GM18507 (cell line): ENCODE data around the gene TNFRSF19.
"Not testable (repeated sequence)": the region's sequence is repeated elsewhere in the genome, so short reads cannot be mapped to it uniquely, and the experiment has no call there.

Experiments used
- DNase-seq: peaks from one replicate; pipeline ENCODE4 v3.0.0; 2011; ENCODE audit warnings: low read depth; ENCODE audit not compliant: insufficient read length; ENCODE audit errors: extremely low spot score
- FAIRE-seq: peaks from 2 replicates; lab custom pipeline; 2011; peaks lifted over from hg19 to GRCh38; lab: Jason Lieb, UNC

Gene TNFRSF19

GRCh38 chr13:23672616-23673015 lies 102.4 kb downstream of the TNFRSF19 start:
- DNase-seq = no peak
- no peak for FAIRE-seq

- FAIRE-seq = no peak
- DNase-seq = no peak
Observed at GRCh38 chr13:23673354-23673753, 103.1 kb downstream of the TNFRSF19 start.

- DNase-seq = no peak
- FAIRE-seq = no peak
Observed at GRCh38 chr13:23673867-23674605, 103.8 kb downstream of the TNFRSF19 start.

- FAIRE-seq (peak; percentile 33), DNase-seq (no peak)
Observed at GRCh38 chr13:23674795-23675640, 104.8 kb downstream of the TNFRSF19 start.

- not testable (repeated sequence) for FAIRE-seq
Observed at GRCh38 chr13:23677679-23678288, 107.6 kb downstream of the TNFRSF19 start.

GRCh38 chr13:23678795-23679194 lies 108.6 kb downstream of the TNFRSF19 start:
- FAIRE-seq (no peak), DNase-seq (no peak)

More at GRCh38 chr13:23677679-23678288, 107.6 kb downstream of the TNFRSF19 start:
- not testable (repeated sequence) for DNase-seq

GRCh38 chr13:23679220-23679619 lies 109.0 kb downstream of the TNFRSF19 start:
- peak; percentile 42 for FAIRE-seq
- no peak for DNase-seq

- no peak for FAIRE-seq
- no peak for DNase-seq
Observed at GRCh38 chr13:23680845-23681669, 110.8 kb downstream of the TNFRSF19 start.

- FAIRE-seq (no peak), DNase-seq (no peak)
Observed at GRCh38 chr13:23683084-23683483, 112.9 kb downstream of the TNFRSF19 start.

- DNase-seq (no peak), FAIRE-seq (no peak)
Observed at GRCh38 chr13:23684647-23685046, 114.4 kb downstream of the TNFRSF19 start.

GRCh38 chr13:23685416-23685815 lies 115.2 kb downstream of the TNFRSF19 start:
- FAIRE-seq (no peak), DNase-seq (no peak)

- FAIRE-seq (no peak), DNase-seq (no peak)
Observed at GRCh38 chr13:23686948-23687347, 116.7 kb downstream of the TNFRSF19 start.

- DNase-seq (no peak), FAIRE-seq (no peak)
Observed at GRCh38 chr13:23687614-23688013, 117.4 kb downstream of the TNFRSF19 start.

- no peak for FAIRE-seq
Observed at GRCh38 chr13:23688336-23688735, 118.1 kb downstream of the TNFRSF19 start.

GRCh38 chr13:23690668-23691067 lies 120.5 kb downstream of the TNFRSF19 start:
- DNase-seq (no peak), FAIRE-seq (no peak)

More at GRCh38 chr13:23688336-23688735, 118.1 kb downstream of the TNFRSF19 start:
- no peak for DNase-seq

GRCh38 chr13:23692816-23693215 lies 122.6 kb downstream of the TNFRSF19 start:
- FAIRE-seq (no peak), DNase-seq (no peak)

GRCh38 chr13:23695196-23695595 lies 125.0 kb downstream of the TNFRSF19 start:
- FAIRE-seq = no peak
- DNase-seq = no peak

- DNase-seq (peak; percentile 53), FAIRE-seq (peak; percentile 48)
Observed at GRCh38 chr13:23695711-23696464, 125.7 kb downstream of the TNFRSF19 start.

- FAIRE-seq (no peak), DNase-seq (no peak)
Observed at GRCh38 chr13:23696610-23697009, 126.4 kb downstream of the TNFRSF19 start.
